Measurements from ENCODE around the gene GNG7.
"Not testable (repeated sequence)": the region's sequence is repeated elsewhere in the genome, so short reads cannot be mapped to it uniquely, and the experiment has no call there.

Gene GNG7

GRCh38 chr19:2726904-2727639, 24.6 kb upstream of the GNG7 start:
- DNase-seq (ENCODE audit: low spot score): no peak

GRCh38 chr19:2726160-2726855, 23.8 kb upstream of the GNG7 start:
- DNase-seq (ENCODE audit: low spot score): no peak

- no peak for DNase-seq (ENCODE audit: low spot score)
Measured at GRCh38 chr19:2724148-2724557, 21.7 kb upstream of the GNG7 start.

- no peak for DNase-seq (ENCODE audit: low spot score)
Measured at GRCh38 chr19:2723747-2724146, 21.3 kb upstream of the GNG7 start.

- DNase-seq (ENCODE audit: low spot score): no peak
Measured at GRCh38 chr19:2723345-2723715, 20.8 kb upstream of the GNG7 start.

- DNase-seq (ENCODE audit: low spot score): no peak
Measured at GRCh38 chr19:2722541-2723344, 20.2 kb upstream of the GNG7 start.

GRCh38 chr19:2721570-2722540, 19.4 kb upstream of the GNG7 start:
- DNase-seq (ENCODE audit: low spot score): no peak

- DNase-seq (ENCODE audit: low spot score): no peak
Measured at GRCh38 chr19:2720777-2721569, 18.5 kb upstream of the GNG7 start, which contains the start of gene DIRAS1. TSS of gene DIRAS1 (minus strand) at chr19:2721372. CDS start at chr19:2717806, 3,566 bp downstream.

GRCh38 chr19:2719920-2720776, 17.7 kb upstream of the GNG7 start:
- no peak for DNase-seq (ENCODE audit: low spot score)

GRCh38 chr19:2719232-2719735, 16.8 kb upstream of the GNG7 start:
- no peak for DNase-seq (ENCODE audit: low spot score)

- DNase-seq (ENCODE audit: low spot score): no peak
Measured at GRCh38 chr19:2717638-2718541, 15.4 kb upstream of the GNG7 start.

GRCh38 chr19:2716722-2717637, 14.5 kb upstream of the GNG7 start:
- DNase-seq (ENCODE audit: low spot score): no peak

GRCh38 chr19:2716275-2716650, 13.8 kb upstream of the GNG7 start:
- no peak for DNase-seq (ENCODE audit: low spot score)

GRCh38 chr19:2715470-2716274, 13.2 kb upstream of the GNG7 start:
- no peak for DNase-seq (ENCODE audit: low spot score)

GRCh38 chr19:2714531-2715269, 12.2 kb upstream of the GNG7 start:
- DNase-seq (ENCODE audit: low spot score): no peak

GRCh38 chr19:2714102-2714501, 11.6 kb upstream of the GNG7 start:
- not testable (repeated sequence) for DNase-seq (ENCODE audit: low spot score)
